ENCODE results near the gene UAP1. TPM values are rescaled to one million over a fixed set of nuclear protein-coding genes. Genes with fewer than 3 reads are reported as not detected.

The UAP1 gene
- total RNA-seq, 1 experiment from 2014 or later = 39.8 TPM

DNA sequence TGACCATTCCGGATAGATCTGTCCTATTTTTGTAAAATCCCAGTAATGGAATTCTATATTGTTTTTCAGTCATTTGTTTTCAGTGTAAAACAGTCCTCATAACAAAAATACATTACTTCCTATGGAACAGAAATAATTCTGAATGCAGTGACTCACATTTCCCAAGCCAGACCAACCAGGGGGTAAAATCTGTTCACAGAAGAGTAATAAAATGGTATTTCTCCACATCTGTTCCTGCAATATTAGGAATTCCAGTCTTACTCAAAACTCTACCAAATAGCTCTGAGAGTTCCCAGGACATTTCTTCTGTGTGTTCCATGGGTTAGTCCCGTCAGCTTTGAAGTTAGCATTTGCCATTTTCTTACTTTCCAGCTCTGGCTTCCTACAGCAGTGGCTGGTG is 68.1 kb downstream of the UAP1 start:
- Histone ChIP-seq H3K4me2 (no peak overlapping the region), H3K9me3 (ENCODE audit: insufficient read depth, low read depth) (no peaks in the 10 kb centered on the region), H3K36me3 (ENCODE audit: low read depth) (no peaks in the 10 kb centered on the region), H3K9me2 (ENCODE audit: insufficient read depth) (no peaks in the 10 kb centered on the region), H3K4me1 (replicated peaks; ENCODE audit: insufficient read depth) (no peaks in the 10 kb centered on the region), H2AFZ (no peak overlapping the region), H3K27me3 (ENCODE audit: insufficient read depth, low read depth) (no peaks in the 10 kb centered on the region), H3F3A (ENCODE audit: insufficient read depth, low read depth) (no peaks in the 10 kb centered on the region), H3K27ac (no peak overlapping the region), H3K79me2 (ENCODE audit: low read depth) (no peaks in the 10 kb centered on the region), H3K4me3 (no peak overlapping the region), H4K20me1 (ENCODE audit: insufficient read depth) (no peaks in the 10 kb centered on the region)
- CTCF ChIA-PET = no interaction called here
- POLR2A ChIA-PET (ENCODE audit: unreplicated experiment) = no interaction called here
- intact Hi-C loops (cut with micrococcal nuclease; ENCODE audit: unreplicated experiment) = loop anchor here (10.0 kb wide), 1 partner anchor 95 kb away; no protein-coding TSS in a partner anchor
- no peak for DNase-seq
- no TSS peak for BruUV-seq (replicated peaks)
- TF ChIP-seq, protein P1, sequence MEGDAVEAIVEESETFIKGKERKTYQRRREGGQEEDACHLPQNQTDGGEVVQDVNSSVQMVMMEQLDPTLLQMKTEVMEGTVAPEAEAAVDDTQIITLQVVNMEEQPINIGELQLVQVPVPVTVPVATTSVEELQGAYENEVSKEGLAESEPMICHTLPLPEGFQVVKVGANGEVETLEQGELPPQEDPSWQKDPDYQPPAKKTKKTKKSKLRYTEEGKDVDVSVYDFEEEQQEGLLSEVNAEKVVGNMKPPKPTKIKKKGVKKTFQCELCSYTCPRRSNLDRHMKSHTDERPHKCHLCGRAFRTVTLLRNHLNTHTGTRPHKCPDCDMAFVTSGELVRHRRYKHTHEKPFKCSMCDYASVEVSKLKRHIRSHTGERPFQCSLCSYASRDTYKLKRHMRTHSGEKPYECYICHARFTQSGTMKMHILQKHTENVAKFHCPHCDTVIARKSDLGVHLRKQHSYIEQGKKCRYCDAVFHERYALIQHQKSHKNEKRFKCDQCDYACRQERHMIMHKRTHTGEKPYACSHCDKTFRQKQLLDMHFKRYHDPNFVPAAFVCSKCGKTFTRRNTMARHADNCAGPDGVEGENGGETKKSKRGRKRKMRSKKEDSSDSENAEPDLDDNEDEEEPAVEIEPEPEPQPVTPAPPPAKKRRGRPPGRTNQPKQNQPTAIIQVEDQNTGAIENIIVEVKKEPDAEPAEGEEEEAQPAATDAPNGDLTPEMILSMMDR (conservative IDR thresholded peaks at IDR 0.05) = no peak
- TF ChIP-seq EZH2 (IDR thresholded peaks at IDR 0.05; ENCODE audit: low read depth) = no peak

GRCh38 chr1:162631546-162632191 is 70.1 kb downstream of the UAP1 start:
- Histone ChIP-seq H2AFZ (no peak overlapping the region), H3F3A (ENCODE audit: insufficient read depth, low read depth) (no peaks in the 10 kb centered on the region), H3K79me2 (ENCODE audit: low read depth) (no peaks in the 10 kb centered on the region), H3K27me3 (ENCODE audit: insufficient read depth, low read depth) (no peaks in the 10 kb centered on the region), H3K9me3 (ENCODE audit: insufficient read depth, low read depth) (no peaks in the 10 kb centered on the region), H3K36me3 (ENCODE audit: low read depth) (no peaks in the 10 kb centered on the region), H3K4me2 (no peak overlapping the region), H3K4me1 (replicated peaks; ENCODE audit: insufficient read depth) (no peaks in the 10 kb centered on the region), H3K9me2 (ENCODE audit: insufficient read depth) (no peaks in the 10 kb centered on the region), H4K20me1 (ENCODE audit: insufficient read depth) (no peaks in the 10 kb centered on the region), H3K27ac (no peak overlapping the region), H3K4me3 (no peak overlapping the region)
- ChIA-PET CTCF (no interaction called here), POLR2A (ENCODE audit: unreplicated experiment) (no interaction called here)
- intact Hi-C loops (cut with micrococcal nuclease; ENCODE audit: unreplicated experiment) = loop anchor here (10.0 kb wide), 1 partner anchor 93 kb away; no protein-coding TSS in a partner anchor
- no peak for DNase-seq
- TF ChIP-seq, protein P1 (conservative IDR thresholded peaks at IDR 0.05) = no peak
- no peak for TF ChIP-seq EZH2 (IDR thresholded peaks at IDR 0.05; ENCODE audit: low read depth)
- BruUV-seq (replicated peaks) = no TSS peak

DNA sequence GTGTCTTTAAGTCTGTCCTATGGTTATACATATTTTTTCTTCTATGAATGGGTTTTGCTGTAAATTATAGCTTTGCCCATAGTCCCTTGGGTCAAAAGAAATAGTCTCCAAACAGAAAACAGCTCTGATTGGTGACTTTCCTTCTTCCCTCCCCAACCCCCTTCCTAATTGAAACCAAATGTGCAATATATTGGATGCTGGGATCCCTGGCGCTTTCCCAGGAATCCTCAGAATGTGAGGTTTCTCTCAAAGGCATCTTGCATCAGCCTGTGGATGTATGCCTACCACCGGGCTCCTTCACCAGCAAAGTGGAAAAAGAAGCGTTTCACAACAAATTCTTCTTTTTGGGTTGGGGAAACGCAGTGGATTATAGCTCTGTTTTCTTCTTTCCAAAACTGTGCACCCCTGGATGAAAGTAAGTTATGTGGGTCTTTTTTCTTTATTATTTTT is 70.7 kb downstream of the UAP1 start, which contains the start of gene DDR2:
Gene DDR2 (plus strand): TSS at position 248 of the 450 bp plus-strand sequence. CDS start 86,600 bp downstream, outside the sequence.
- no peaks in the 10 kb centered on the region for H3K79me2 ChIP-seq (ENCODE audit: low read depth)
- no peak within 1 kb of the TSS for H3K27ac ChIP-seq
- H3K4me1 ChIP-seq (replicated peaks; ENCODE audit: insufficient read depth) = no peaks in the 10 kb centered on the region
- no peaks in the 10 kb centered on the region for H3K36me3 ChIP-seq (ENCODE audit: low read depth)
- no peaks in the 10 kb centered on the region for H3K9me2 ChIP-seq (ENCODE audit: insufficient read depth)
- H3F3A ChIP-seq (ENCODE audit: insufficient read depth, low read depth) = no peaks in the 10 kb centered on the region
- no peak for DNase-seq
- H3K4me3 ChIP-seq = no peak within 1 kb of the TSS
- TF ChIP-seq, protein P1 (conservative IDR thresholded peaks at IDR 0.05) = no peak
- TF ChIP-seq EZH2 (IDR thresholded peaks at IDR 0.05; ENCODE audit: low read depth) = no peak
- H2AFZ ChIP-seq = no peak within 1 kb of the TSS
- intact Hi-C loops (cut with micrococcal nuclease; ENCODE audit: unreplicated experiment) = loop anchor here (10.0 kb wide), 1 partner anchor 93 kb away; no protein-coding TSS in a partner anchor
- no peaks in the 10 kb centered on the region for H3K9me3 ChIP-seq (ENCODE audit: insufficient read depth, low read depth)
- CTCF ChIA-PET = no interaction called here
- no peaks in the 10 kb centered on the region for H3K27me3 ChIP-seq (ENCODE audit: insufficient read depth, low read depth)
- H3K4me2 ChIP-seq = no peak within 1 kb of the TSS
- BruUV-seq (replicated peaks) = no TSS peak
- POLR2A ChIA-PET (ENCODE audit: unreplicated experiment) = no interaction called here
- H4K20me1 ChIP-seq (ENCODE audit: insufficient read depth) = no peaks in the 10 kb centered on the region

Data from PC-9 (cell line).